SU-DHL-6 (cell line): ENCODE data around the gene CNTN2.

Experiments
- CTCF ChIP-seq: fragments of 200-600 bp; sonication (generic); IDR thresholded peaks from one replicate; pipeline ENCODE4 v1.5.1; 2017; ENCODE audit warnings: antibody characterized with exemption, mild to moderate bottlenecking, low read length, moderate library complexity; ENCODE audit not compliant: insufficient read depth, poor library complexity, severe bottlenecking
- EZH2phosphoT487 ChIP-seq: fragments of 200-600 bp; sonication (generic), shearing (Covaris generic); conservative IDR thresholded peaks from 2 replicates; pipeline ENCODE4 v1.6.1; 2018; ENCODE audit warnings: mild to moderate bottlenecking, antibody characterized with exemption, low read length, moderate library complexity, mixed read lengths

- no peak for TF ChIP-seq CTCF
- TF ChIP-seq EZH2phosphoT487: no peak
These were observed 24.6 kb upstream of the CNTN2 start for GRCh38 chr1:205018381-205018780.
